ENCODE measurements around the gene ARMC2.

GRCh38 chr6:108987156-108987555, 138.9 kb downstream of the ARMC2 start:
- TF ChIP-seq CTCF (IDR thresholded peaks at IDR 0.05; ENCODE audit: low read depth, low read length, poor library complexity, severe bottlenecking) (no peak), EZH2phosphoT487 (IDR thresholded peaks at IDR 0.05; ENCODE audit: borderline replicate concordance, low read length) (no peak)

Data from DOHH2 (cell line).